Right hindlimb (tissue), 1 donor: ENCODE results near the gene LYST.
"Not testable (repeated sequence)": the region's sequence is repeated elsewhere in the genome, so short reads cannot be mapped to it uniquely, and the experiment has no call there.

ENCODE experiments used
- DNase-seq: peaks from one replicate; pipeline ENCODE4 v3.0.0-alpha.2; 2018

Gene LYST

DNA sequence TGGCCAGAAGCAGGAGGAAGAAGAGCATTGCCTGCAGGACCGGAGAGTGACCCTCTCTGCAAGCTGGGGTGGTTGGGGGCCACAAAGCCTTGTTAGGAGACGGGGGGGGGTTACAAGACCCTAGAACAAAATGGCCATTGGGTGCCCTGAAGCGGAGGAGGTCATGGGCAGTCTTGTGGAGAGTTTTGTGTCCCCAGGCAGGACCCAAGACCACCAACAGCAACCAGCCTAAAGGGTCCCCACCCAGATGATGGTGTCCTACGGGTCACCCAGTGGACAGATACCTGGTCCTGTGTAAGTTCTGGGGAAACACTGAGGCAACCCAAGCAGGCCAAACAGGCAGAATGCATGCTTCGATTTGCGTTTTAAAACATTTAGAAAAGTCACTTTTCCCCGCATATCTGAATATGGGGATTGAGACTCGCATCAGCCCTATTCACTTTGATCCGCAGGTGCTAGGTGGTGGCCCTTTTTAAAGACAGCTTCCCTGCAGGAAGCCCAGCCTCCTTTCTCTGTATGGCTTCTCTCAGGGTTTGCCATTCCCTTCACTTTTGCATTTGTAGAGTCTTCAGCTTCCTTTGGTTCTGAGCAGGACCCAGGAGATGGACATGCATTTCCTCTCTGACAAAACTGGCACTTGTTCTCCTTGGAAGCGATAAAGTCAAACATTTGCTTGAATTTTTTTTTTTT lies 238.2 kb downstream of the LYST start:
- no peak for DNase-seq

DNA sequence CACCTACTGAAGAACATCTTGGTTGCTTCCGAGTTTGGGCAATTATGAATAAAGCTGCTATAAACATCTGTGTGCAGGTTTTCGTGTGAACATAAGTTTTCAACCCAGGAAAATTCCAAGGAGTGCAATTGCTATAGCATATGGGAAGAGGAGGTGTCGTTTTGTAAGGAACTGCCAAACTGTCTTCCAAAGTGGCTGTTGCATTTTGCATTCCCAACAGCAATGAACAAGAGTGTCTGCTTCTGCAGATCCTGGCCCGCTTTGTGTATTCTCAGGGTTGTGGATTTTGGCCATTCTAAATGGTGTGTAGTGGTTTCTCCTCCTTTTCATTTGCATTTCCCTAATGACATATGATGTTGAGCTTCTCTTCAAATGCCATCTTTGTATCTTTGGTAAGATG lies 240.9 kb downstream of the LYST start:
- no peak for DNase-seq

DNA sequence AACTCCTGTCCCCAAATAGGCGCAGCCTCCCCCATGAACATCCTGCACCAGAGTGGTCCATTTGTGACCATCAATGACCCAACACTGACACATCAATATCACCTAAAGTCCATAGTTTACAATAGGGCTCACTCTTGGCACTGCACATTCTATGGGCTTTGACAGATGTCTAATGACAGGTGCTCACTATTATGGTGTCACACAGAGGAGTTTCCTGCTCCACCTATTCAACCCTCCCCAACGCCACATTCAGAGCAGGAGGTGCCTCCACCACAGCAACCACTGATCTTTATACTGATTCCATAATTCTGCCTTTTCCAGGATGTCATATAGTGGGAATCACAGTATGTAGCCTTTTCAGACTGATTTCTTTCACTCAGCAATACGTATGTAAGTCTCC lies 241.4 kb downstream of the LYST start:
- no peak for DNase-seq

DNA sequence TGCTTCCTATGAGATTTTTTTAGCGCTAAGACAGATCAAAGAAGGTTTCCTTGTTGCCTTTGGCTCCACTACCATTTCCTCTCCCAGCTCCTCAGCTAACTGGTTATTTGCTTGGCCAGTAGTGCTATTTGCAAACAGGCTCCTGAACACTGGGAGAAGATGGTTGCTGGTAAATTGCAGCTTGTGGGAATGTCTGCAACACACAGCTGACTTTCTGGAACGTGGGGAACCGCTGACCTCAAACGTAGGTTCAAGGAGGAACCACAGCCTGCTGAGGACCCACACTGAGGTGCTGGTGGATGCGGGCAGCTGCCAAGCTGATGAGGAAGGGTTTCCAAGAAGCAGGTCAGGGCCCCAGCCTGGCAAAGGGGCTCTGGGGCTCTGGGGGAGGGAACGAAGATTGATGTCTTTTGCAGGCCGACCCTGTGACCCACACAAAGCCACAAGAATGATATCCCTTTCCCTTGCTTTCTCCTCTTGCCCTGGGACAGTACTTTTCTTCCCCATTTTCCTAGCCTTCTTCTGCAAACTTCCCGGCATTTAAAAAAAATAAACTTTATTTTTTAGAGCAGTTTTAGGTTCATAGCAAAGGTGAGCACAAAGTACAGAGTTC lies 241.9 kb downstream of the LYST start:
- peak; percentile 61 for DNase-seq

DNA sequence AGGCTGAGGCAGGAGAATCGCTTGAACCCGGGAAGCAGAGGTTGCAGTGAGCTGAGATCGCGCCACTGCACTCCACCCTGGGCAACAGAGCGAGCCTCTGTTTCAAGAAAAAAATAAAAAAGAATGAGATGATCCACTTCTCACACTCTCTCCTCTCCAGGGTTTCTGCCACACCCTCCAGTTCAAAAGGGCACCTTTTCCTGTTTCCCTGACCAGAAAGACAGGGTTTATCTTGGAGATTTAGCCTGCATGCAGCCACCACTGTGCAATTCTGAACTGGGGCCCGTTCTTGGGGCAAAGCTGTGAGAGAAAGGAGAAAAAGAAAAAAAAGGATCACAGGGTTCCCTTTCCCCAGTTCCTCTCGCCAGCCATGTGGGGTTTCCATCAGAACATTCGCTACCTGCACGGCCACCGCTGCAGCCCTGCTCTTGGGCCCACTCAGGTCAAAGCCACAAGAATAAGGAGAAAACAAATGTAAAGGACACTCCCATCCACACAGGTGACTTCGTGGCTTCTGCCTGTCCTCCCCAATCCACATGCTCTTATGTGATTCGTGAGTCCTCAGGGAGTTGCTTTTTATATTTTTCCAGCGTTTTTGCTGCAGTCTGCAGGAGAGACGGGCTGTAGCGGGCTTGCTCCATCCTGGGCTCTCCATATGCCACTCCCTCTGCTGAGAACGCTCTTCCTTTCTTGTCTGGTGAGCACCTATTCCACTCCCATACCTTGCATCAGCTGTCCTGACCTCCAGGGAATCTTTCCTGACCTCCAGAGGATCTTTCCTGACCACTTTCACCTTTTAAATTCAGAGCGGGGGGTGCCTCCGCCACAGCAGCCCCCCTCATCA lies 243.5 kb downstream of the LYST start:
- no peak for DNase-seq

DNA sequence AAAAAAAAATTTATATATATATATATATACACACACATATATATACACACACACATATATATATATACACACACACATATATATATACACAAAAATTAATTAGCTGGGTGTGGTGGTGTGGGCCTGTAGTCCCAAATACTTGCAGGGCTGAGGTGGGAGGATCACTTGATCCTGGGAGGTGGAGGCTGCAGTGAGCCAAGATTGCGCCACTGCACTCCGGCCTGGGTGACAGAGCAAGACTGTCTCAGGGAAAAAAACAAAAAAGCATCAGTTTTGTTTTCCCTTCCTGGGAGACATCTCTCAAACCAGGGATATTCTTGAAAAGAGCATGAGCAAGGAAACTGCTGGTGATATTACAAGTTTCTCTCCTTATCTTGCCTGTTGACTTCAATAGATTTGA lies 247.6 kb downstream of the LYST start:
- DNase-seq = not testable (repeated sequence)

DNA sequence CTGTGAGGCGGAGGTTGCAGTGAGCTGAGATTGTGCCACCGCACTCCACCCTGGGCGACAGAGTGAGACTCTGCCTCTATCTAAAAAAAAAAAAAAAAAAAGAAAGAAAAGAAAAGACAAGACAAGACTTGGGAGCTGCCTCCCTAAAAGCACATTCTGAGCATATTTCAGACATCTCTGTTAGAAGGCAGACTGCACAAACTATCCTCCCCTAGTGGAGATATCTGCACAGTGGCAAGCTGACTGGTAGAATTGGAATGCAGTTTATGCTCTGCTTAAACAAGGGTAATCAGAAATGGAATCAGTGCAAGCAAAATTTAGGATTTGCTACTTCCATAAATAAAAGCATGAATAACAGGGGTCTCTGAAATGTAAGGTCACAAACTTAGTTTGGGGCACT lies 248.9 kb downstream of the LYST start:
- DNase-seq = no peak

DNA sequence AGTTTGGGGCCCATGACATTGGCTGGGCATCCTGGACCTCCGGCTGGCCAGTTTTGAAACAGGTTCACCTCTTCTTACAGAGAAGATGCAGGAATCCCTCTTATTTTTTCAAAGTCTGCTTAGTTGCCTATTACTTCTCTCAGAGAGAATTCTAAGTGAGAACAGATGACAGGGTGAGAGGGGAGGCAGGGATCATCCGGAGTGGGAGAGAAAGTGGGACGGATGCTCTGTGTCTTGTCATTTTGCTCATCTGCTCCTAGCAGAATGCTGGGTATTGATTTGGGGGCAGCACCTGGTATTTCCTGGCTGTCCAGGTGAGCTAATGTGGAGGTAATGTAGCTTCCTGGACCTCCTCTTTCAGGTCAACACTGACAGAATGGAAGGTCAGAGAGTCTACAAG lies 249.6 kb downstream of the LYST start:
- DNase-seq = no peak

DNA sequence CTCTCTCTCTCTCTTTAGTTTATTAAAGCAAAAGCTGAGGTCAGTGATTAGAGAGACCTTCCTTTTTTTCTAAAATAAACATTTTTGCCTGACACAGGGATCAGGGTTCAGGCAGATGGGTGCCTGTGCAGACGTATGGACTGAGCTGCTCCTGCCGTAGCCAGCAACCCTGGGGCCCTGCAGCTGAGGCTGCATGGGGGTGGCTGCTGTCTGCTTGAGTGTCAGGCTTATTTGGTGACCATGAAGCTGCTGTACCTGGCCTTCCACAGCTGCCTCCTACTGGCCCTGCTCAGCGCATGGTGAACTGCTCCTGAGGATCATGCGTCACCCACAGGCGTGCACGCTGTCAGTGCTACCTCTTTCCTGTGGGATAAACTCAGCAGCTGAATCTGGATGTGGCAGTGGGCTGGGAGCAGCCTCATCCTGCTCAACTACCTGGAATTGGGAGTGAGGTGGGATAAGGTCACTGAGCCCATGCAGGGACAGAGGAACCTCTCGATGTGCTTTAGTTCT lies 252.2 kb downstream of the LYST start:
- no peak for DNase-seq

DNA sequence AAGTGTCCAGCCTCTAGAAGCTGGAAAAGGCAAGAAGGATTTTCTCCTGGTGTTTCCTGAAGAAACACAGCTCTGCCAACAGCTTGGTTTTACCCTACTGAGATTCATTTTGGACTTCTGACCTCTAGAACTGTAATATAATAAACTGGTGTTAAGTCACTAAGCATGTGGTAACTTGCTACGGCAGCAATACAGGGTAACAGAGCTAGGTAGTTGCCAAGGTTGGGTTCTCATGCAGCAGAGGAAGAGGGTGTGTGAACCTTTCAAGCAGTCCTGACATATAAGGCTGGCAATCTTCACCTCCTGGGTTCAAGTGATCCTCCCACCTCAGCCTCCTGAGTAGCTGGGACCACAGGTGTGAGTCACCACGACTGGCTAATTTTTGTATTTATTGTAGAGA lies 253.1 kb downstream of the LYST start:
- no peak for DNase-seq

DNA sequence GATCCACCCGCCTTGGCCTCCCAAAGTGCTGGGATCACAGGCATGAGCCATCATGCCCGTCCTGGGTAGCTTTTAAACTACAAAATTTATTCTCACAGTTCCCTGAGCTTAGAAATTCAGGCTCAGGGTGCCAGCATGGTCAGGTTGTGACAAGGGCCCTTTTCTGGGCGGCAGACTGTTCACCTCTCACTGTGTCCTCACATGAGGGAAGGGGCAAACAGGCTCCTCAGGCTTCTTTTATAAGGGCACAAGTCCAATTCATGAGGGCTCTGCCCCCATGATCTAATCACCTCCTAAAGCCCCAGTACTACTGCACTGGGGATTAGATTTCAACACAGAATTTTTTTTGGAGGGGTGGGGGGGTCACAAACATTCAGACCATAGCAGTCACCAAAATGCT lies 253.9 kb downstream of the LYST start:
- no peak for DNase-seq
